Measurements from ENCODE around the gene ATP8A2.
"Not testable (repeated sequence)": the region's sequence is repeated elsewhere in the genome, so short reads cannot be mapped to it uniquely, and the experiment has no call there.

The ATP8A2 gene

GRCh38 chr13:25821776-25822175 is 450.0 kb downstream of the ATP8A2 start:
- DNase-seq = no peak

DNA sequence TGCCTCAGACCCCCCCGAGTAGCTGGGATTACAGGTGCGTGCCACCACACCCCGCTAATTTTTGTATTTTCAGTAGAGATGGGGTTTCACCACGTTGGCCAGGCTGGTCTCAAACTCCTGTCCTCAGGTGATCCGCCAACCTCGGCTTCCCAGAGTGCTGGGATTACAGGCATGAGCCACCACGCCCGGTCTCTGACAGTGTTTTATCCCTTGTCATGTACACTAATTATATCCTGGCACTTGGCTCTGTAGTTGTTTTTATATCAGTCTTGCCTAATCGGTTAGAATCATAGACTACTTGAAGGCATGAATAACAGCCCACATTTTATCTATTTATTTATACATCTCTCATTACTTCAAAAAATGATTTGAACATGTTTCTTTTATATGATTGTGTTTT is 455.4 kb downstream of the ATP8A2 start:
- DNase-seq = not testable (repeated sequence)

- DNase-seq = no peak
Observed at GRCh38 chr13:25827831-25828465, 456.2 kb downstream of the ATP8A2 start.

GRCh38 chr13:25833761-25834160 is 462.0 kb downstream of the ATP8A2 start:
- DNase-seq = no peak

GRCh38 chr13:25836574-25837336 is 465.0 kb downstream of the ATP8A2 start:
- DNase-seq = no peak

DNA sequence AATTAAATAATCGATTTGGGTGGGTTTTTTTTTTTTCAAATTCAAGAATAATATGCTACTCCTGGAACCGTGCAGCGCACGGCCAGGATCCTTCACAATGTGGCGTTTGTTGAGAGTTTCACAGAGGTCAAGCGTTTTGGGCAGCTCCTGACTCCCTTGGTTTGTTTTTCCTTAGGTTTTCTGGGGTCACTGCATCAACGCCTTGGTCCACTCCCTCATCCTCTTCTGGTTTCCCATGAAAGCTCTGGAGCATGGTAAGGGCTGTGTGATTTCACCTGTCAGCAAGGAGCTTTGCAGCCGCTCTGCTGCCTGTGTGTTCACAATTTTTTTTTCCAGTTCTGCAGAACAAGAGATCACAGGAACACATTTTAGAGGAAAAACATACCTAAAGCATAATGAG is 467.6 kb downstream of the ATP8A2 start:
- DNase-seq = no peak

DNA sequence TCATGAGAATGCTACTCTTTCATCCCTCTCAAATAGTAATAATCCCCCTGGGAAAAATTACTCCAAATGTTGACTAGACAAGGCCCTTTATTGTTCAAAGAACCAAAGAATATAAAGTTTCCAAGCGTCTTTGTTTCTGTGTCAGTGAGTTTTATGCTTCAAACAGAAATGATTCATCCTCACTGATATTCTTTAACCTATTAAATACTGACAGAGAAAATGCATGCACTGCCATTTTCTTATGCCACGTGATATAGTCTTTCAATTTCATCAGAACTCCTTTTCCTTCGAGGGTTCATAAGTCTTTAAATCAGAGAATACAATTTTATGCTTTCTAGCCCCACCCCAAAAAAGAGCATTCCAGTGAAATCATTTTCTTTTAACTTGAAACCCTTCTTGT is 468.5 kb downstream of the ATP8A2 start:
- DNase-seq = no peak

- DNase-seq = no peak
Observed at GRCh38 chr13:25840931-25841330, 469.2 kb downstream of the ATP8A2 start.

DNA sequence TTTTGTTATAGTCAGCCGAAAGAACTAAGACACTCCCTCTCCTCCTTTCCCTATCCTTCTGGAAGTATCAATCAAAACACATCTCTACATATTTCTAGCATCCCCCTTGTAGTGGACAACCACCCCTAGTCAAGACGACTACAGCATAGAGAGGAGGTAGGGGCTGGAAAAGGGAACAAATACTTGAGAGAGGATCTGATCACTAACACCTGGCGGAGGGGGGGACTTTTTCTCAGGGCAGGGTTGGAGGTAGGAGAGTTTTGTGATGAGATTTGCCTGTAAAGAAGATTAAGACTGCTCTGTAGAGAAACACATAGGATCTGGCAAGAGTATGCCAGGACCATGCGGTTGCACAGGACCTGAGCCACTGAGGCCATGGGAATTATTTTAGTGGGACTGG is 471.9 kb downstream of the ATP8A2 start:
- no peak for DNase-seq

DNA sequence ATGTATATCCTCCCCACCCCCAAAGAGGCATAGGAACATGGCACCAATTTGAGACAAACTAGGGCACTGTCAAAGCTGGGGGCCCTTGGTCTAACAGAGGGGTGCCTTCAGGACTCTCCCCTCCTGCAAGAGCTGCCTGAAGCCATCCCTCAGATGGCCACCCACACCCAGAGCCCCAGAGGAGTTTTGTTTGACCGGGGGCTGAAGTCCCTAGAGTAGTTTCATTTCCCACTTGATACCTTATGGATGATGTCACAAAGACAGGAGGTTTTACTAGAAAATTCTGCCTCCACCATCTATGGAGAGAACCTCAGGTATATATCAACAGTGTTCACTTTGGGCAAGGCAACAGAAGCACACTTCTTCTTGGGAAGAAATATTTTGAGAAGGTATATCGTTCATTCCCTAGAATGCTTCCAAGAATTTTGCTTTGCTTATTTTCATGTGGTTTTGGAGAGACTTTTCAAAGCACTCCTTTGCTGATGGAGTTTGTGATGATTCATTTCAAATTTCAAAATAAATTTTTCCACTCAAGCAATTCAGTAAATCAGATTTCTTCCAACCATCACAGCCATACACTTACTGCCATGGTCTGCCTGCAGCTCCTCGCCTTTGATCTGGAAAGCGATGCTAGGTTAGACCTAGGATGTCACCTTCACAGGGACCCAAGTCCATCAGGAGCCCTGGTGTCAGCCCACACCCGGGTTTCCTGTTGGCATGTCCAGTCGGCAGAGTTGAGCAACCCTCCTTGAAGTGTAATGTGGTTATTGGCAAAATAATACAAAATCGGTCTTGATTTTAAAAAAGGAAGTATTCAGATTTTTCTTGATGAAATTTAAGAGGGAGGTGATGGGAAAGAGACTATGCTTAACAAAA is 473.0 kb downstream of the ATP8A2 start:
- DNase-seq = no peak

DNA sequence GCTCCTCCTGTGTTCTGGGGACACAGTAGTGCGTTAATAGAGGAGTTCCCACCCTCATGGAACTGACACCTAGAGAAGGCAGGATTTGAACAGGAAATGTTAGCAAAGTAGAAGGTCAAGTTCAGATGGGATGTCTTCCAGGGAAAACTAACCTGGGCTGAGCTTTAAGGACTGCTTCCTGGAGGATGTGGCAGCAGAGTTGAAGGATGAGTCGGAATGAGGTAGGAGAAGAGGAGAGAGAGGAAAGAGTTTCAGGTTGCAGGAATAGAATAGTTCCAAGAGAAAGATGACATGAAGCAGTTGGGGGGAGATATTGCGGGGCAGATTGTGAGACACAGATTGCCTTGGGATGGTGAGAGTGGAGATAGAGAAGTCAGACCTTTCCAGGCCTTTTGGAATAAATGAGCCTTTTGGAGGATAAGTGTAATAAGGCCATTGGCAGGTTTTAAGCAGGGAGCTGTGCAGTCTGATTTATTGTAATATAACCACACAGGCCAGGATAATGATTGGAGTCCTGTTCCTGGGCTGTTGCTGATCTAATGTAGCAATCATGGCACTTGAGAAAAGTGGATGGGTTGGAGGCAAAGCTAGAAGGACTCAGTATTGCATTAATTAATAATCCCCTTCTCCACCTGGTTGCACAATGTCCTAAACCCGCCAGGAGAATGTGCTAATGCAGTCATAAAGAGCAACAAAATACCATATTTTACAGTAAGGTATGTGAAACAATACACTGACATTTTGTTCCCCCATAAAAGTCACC is 474.6 kb downstream of the ATP8A2 start:
- no peak for DNase-seq

- peak in 1 of 2 donors; percentile 53 for DNase-seq
Observed at GRCh38 chr13:25847145-25847544, 475.4 kb downstream of the ATP8A2 start.

- peak; percentile 5 to 30 for DNase-seq
Observed at GRCh38 chr13:25847635-25848626, 476.2 kb downstream of the ATP8A2 start.

DNA sequence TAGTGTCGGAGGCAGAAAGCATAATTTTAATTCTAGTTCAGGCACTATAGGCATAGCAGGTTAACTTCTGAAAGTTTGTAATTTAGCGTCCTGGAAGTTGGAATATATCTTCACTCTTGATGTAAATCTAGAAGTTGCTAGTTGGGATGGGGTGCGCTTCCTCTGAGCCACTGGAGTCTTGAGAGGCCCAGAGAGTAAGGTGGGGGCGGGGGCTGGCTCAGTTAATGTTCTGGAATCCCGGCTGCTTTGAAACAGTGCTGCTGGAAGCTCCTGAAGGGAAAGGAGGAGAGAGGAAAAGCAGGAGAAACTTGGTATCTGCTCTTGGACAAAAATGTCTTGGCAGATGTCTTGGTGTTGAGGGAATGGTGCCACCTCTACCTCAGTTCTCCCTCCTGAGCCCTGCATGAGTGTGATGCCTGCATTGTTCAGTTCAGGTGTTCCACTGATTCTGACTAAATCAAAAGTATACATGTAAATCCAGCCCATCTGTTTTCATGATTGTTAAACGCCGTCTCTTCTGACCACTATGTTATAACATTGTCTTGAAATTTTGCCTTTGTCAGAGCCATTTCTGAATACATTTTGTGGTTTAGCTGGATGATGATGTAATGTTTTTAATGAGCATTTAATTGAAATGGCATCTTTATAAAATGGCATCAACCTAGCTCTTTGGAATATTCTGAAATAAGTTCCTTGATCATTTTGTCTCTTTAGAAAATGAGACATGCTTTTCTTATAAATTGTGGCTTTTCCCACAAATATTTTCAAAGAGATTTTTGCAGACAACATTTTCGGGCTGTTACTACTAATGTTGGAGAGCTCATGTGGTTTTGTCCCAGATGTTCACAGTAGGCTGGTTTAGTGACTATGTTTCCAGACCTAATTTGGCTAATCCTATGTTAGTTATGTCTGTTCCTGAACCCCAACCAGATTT is 477.3 kb downstream of the ATP8A2 start:
- no peak for DNase-seq

DNA sequence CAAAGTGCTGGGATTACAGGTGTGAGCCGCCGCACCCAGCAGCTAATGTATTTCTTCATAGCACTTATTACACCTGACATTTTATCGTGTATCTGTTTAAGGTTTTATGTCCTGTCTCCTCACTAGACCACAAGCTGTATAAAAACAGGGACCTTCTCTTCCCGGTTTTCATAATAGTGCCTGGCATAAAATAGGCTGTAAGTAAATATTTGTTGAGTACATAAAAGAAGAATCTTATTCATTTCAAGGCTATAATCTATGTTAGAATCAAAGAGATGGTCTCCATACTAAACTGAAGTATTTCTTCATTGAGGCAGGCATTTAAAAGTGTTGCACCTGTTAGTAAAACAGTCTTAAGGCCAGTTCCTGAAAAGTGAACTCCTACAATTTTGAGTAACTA is 486.1 kb downstream of the ATP8A2 start:
- no peak for DNase-seq

DNA sequence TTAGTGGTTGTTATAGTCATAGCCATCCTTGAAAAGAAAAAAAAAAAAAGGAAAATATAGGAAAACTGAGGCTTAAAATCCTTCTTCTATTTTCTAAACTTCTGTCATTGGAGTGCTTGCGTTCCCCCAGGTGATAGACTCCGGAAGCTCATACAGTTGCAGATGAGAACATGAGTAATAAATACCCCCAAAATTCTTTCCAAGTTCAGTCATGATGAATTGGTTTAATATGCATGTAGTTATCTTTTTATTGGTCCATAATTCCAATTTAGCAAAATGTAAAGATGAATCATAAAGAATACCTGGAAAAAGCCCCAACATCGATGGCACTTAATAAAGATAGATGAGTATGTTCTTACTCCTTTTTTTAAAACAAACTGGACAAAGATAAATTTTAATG is 487.8 kb downstream of the ATP8A2 start:
- no peak for DNase-seq

DNA sequence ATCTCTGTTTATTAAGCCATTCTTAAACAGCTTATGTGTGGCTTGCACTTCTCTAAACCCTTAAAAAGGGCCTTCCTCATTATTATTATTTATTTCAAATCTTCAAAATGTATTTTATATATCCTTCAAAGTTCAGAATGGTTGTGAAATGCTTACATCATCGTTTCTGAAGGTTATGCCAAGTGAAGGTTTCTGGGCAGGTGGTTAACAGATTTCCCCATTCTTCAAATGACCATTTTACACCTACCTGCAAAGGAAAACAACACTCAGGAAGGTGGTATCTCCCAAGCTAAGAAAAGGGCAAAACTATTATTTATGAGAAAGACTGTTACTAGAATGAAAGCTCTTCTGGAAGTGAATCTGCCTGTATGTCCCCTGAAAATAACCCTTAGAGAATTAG is 488.5 kb downstream of the ATP8A2 start:
- no peak for DNase-seq

DNA sequence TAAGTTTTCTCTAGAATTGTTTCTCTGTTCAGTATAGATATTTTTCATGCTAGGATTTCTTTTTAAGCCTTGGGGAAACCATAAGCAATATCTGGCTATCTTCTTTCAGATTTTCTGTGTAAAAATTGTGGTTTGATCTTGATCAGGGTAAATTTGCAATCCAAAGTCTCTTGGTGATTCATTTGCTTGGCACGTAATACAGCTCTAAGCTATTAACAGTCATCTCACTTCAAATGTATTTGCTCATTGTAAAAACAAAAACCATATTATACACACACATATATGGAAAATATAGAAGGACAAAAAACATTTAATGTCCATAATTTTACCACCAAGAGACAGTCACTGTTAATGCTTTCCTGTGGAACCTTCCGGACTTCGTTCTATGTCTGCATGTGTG is 489.1 kb downstream of the ATP8A2 start:
- no peak for DNase-seq

GRCh38 chr13:25862156-25862555 is 490.4 kb downstream of the ATP8A2 start:
- no peak for DNase-seq

GRCh38 chr13:25864116-25864515 is 492.3 kb downstream of the ATP8A2 start:
- no peak for DNase-seq

All from CD4-positive, alpha-beta T cell treated with Interferon alpha-2 for 1 hour (primary cell).